RPMI8226 (cell line): ENCODE results near the gene RPH3AL.
"Not testable (repeated sequence)": the region's sequence is repeated elsewhere in the genome, so short reads cannot be mapped to it uniquely, and the experiment has no call there.

Experiments
- DNase-seq: peaks from one replicate; pipeline ENCODE4 v3.0.0-alpha.2; 2015

Gene RPH3AL

DNA sequence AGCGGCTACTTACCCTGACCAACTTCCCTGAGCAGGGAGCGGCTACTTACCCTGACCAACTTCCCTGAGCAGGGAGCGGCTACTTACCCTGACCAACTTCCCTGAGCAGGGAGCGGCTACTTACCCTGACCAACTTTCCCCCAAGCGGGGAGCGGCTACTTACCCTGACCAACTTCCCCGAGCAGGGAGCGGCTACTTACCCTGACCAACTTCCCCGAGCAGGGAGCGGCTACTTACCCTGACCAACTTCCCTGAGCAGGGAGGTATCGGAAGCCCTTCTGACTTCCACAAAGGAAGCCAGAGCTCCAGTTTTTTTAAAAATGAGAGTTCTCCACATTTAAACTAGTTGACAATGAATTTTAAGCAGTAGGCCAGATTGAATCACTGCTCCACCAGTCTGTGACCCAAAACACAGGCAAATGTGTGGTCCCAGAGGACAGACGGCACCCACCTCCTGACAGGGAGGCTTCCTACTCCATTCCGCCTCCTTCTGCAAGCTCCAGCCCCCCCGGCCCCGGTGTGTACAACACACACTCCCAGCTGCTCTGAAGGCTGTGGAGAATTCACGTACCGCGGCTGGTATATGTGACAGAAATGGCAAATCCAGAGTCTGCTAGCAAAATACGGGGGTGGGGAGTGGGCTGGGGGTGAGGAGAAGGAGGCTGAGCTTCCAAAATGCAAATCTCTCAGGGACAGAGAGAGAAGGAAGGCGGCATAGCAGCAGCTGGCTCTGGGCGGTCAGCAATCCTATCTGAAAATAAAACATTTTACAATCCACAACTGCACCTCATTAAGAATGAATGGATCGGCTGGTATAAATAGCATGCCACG lies 118.2 kb downstream of the RPH3AL start:
- DNase-seq = not testable (repeated sequence)

DNA sequence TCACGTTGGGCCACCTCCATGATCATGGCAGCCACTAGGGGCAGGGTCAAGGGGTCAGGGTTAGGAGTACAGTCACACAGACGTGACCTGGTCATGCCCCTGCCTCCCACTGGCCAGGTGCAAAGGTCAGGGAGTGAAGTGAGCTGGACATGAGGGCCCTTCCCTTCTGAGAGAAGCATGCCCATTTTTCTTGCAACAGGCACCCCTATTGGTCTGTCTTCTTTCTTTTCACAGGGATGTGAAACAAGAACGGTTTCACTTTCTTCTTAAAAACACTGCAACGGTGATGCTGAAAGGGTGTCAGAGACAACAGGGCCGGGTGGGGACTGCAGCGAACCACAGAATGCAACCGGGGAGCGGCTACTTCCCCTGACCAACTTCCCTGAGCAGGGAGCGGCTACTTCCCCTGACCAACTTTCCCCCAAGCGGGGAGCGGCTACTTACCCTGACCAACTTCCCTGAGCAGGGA lies 119.1 kb downstream of the RPH3AL start:
- peak; percentile 24 for DNase-seq

DNA sequence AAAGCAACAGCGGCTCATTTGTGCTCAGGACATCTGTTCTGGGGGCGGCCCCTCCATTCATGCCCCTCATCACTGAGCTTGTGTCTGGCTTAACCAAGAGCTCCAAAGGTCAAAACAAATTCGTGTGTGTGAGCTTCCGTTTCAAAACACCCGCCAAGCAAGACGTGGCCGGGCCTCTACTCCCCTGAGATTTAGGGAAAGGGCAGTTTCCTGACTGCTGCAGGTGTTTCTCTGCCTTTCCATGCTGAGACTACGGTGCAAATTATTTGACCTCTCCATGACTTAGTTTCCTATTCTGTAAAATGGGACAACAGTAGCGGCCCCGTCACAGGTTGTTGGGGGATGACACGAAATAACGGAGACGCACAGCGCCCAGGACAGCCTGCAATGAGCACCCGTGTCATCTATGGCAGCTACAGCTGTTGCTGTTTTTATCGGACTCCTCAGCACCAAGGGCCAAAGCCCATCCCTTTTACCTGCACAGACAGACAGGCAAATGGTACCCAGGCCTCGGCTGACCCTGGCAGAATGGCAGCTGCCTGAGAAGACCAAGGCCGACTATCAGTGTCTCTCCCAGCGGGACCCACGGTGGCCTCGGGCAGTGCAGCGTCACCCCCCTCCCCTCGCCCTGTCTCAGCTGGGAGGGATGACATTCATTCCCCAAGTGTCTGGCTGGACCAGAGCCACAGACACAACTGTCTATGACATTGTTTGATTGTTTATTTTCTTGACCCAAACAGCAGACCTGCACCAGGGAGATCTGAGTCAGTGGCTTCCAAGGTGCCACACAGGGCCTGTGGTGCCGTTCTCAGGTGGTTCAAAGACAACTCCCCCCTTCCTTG lies 120.4 kb downstream of the RPH3AL start:
- DNase-seq = no peak

DNA sequence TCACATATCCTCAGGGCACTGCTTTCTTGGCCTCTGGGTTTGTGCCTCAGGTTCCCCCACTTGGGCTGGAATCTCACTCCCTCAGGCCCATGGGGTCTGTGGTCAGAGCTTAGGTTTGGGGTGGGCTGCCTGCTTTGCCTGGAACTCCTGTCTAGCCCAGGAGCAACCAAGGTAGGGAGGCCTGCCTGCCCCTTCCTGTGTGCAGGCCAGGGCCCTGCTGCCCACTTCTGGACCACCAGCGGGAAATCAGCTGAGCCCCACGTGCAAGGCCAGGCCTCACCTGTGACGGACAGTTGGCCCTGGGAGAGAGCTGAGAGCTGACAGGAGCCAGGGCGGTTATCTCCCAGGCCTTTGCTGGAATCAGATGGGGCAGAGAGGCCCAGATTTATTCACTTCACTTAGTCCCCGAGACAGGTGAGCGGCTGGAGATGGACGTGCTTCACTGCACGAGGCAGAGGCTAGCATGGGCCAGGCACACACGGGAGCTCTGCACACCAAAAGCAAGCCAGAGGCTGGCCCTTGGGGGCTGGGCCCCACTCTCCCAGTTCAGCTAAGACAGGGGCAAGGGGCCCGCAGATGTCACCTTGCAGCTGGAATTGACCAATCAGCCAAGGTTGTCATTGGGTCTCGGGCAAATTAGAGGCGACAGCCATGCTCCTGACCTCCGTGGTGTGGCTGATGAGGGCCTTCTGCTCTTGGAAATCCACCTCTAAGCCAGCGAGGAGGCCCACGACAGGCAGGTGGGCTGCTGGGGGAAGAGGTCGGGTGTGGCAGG lies 121.2 kb downstream of the RPH3AL start:
- no peak for DNase-seq

DNA sequence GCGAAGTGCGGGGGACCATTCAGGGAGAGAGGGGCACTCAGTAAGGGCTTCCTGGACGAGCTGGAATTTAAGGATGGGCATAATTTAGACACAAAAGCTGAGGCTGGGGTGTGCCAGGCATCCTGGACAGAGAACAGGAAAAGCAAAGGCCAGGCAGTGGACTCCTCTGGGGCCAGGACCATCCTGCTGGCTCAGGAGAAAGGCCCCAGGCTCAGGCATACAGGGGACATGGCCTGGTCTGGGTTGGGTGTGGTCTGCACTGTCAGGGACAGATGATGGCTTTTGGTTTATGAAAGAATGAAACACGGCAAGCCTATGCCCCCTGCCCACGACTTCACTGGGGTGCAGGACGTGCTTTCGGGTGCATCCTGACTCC lies 122.2 kb downstream of the RPH3AL start:
- DNase-seq = no peak

DNA sequence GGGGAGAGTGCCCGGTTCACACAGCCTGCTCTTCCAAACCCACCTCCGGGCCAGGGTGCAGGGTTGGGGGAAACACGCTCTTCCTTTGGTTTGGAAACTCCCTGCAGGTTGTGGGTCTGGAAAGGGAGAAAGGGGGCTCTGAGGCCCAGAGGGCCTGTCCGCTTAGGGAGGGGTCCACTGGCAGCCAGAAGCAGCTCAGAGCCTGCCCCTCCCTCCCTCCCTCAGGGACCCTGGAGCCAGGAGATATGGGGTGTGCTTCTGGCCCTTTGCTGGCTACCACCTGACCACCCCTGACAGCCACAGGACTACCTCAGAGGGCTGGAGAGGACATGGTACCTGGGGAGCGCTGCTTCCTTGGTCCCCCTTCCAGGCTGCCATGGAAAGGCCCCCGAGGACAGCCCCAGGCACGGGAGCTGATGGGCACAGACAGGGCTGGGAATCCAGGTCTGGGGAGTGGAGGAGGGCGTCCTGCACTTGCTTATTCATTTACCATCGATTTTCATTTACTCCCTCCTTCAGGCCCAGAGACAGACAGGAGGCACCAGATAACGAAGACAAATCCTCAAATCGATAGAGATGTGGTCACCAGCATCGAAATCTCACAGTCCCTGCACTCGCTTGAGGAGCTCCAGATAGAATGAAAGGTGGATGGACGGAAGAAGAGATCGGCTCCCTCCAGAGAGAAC lies 122.8 kb downstream of the RPH3AL start:
- DNase-seq = no peak

DNA sequence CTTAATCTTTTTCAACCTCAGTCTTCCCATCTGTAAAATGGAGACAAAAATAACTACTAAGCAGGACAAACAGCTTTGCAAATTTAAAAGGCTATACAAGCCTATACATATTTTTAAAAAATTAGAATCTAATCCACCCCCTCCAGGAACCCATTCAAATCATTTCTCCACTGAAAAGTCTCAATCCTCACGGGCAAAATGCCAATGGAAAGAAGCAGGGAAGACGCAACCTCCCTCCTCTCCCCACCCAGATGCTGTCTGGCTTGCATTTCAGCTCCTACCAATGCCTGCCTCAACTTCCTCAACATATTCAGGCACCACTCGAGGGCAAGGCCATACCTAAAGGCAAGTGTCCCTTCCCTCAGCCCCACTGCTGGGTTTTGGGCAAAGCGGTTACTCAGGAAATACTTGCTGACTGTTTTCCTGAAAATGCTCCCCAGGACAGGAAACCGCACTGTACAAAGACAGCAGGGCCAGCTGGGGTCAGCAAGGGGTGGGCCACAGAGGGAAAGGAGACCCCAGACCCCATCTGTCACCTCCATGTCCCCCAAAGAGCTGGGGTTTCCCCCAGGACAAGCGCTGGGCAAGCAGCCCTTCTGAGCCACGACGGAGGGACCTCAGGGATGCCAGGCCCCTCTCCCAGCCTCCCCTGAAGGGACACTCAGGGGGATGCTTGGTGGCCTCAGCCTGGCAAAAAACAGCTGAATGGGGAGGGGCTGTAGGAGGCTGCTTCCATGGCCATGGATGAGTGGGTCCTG lies 123.5 kb downstream of the RPH3AL start:
- DNase-seq = no peak

DNA sequence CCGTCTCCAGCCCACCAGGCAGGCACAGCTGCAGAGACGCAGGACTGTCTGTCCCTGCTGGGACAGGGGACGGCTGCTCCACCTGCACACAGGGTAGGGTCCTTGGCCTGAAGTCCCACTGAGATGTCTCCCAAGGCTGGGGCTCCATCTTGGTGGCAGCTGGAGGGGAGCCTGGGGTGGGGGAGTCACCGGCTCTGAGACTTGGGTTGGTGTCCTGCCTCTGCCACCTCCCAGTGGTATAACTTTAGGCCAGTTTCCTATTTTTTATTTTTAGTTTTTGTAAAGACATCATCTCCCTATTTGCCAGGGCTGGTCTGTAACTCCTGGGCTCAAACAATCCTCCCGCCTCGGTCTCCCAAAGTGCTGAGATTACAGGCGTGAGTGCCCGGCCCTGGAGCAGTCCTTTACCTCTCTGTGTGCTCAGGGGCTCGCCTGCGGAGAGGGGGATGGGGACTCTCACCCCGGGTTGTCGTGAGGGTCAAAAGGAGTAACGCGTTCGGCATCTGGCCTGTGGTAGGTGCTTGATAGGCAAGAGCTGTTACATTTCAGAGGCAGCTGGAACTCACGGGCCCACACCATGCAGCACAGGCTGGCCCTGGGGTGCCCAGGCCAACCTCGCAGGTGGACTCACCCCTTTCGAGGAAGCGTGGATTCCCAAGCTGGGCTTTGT lies 124.5 kb downstream of the RPH3AL start:
- no peak for DNase-seq

DNA sequence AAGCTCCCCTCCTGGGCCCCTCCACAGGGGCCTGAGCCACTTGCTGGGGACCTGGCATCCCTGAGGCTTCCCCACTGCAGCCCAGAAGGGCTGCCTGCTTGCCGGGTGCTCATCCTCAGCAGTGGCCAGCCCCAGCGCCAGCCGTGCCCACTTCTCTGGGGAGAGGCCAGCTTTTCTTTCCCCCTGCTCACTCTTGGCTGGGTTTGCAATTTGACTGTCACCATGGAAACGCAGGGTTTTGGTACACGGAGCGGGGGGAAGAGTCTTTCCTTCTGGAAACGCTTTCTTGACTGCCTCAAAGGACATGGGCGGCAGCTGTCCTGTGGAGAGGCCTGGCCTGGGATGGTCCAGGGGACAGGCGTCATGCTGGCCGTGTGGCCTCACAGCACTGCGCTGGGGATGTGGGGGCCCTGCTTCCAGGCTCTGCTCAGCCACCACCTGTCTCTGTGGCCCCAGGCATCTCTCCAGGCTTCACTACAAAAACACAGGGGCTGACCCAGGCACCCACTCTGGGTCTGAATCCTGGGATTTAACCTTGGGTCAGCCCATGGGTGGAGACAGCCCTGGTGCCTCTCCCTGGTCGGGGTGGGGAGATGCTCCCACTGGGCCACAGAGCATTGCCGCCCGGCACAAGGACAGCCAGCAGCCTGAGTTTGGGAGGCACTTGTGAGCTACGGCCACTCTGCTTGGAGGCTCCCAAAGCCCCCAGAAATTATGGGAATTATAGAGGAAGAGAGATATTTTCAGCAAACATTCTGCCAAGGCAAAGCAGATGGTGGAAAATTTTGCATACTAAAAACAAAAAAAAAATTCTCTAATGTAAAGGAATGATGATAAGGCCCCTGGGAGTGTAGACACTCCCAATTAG lies 125.3 kb downstream of the RPH3AL start:
- no peak for DNase-seq

DNA sequence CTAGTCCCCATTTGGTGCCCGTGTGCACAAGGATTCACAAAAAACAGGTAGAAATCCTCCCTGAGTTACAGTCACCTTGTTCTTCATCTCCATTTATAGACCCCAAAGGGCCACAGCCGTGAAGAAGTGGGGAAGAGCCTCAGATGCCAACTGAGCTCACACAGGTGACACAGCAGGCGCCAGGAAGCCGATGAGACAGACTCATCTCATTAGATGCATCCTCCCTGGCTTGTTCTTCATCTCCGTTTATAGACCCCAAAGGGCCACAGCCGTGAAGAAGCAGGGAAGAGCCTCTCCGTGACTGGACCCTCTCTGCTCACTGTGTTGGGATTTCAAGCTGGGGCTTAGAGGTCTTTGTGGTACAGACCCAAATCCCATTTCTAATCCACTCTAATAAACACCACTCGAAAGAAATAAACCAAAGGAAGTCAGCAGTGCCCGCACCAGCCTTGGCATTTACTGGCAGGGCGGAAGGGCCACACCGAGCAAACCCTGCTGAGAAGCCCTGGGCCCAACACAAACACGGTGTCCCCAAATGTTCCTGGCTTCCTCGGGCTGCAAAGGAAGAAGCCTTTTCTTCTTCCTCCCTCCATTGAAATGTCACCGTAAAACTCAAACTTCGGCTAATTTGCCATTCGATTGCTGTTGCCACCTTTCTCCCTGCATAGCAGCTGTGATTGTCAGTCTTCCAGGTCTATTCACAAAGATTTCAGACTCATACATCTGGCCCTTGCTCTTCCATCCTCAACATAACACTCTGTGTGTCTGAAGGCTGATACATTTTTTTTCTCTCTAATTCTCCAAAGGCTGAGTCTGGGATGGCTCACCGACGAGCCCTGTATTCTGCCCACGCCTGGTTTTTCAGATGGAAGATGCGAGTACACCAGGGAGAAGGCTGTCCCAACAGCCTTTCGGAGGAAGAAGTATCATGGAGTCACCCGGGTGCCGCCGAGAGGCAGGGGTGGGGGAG lies 126.2 kb downstream of the RPH3AL start:
- DNase-seq = no peak

DNA sequence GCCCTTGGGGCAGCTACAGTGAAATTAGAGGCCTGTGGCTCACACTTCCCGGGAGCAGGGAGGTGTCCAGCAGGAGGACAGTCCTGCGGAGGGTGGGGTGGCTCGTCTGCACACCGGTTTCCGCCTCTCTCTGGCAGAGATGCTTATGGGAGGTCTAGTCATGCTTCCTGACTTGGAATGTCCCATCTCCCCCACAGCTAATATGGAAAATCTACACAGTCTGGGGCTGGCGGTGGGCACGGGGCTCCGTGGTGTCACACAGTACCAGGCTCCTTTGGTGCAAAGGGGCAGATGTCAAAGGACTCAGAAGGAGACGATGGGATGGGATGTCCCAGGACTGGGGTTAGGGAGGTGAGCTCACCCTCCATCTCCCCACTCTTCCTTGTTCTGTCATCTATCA lies 127.1 kb downstream of the RPH3AL start:
- no peak for DNase-seq

DNA sequence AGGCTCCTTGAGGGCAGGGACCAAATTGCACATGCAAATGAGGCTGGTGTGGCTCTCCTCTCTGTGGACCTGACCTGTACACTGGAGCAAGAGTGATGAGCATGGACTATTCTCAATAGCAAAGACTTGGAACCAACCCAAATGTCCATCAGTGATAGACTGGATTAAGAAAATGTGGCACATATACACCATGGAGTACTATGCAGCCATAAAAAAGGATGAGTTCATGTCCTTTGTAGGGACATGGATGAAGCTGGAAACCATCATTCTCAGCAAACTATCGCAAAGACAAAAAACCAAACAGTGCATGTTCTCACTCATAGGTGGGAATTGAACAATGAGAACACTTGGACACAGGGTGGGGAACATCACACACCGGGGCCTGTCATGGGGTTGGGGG lies 128.0 kb downstream of the RPH3AL start:
- not testable (repeated sequence) for DNase-seq

DNA sequence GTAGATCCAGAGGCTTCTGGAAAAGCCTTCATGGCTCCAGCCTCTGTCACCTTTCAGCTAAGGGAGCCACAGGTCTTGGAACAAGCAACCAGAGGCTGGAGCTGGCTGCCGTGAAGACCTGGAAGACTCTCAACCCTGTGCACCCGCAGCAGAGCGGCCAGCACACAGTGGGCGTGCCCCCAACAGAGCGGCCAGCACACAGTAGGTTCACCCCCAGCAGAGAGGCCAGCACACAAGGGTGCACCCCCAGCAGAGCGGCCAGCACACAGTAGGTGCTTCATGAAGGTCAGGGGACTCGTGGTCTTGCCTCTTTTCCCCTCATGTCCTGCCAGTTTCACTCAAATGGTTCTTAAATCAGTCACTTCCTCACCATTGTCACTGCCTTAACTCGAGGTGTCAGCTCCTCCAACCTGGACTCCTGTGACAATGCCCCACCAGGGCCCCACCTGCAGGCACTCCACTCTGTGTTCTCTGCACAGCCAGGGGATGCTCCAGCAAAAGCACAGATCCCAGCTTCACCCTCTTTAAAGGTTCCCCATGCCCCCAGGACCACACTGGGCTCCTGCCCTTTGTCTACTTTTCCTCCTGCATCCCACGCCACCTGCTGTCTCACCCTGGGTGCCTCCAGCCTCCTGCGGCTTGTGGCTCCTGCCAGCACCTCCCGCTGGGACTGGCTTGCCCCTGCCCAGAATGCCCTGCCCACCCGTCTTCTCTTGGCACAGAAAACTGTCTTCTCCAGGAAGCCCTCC lies 128.7 kb downstream of the RPH3AL start:
- no peak for DNase-seq

DNA sequence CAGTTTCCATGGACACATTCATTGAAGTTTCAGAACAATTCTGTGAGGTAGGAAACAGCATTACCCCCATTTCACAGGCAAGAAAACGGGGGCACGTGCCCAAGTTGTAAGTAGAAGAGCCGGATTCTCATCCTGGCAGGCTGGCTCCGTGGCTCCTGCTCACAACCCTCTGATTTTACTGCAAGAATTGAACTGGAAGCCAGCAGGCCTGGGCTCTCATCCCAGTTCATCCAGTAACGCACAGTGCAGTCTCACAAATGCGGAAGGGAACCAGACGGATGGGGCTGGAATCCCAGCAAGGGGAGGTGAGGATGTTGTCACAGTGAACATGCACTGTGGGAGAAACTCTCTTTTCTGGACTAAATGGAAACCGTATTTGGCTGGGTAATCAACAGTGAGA lies 130.4 kb downstream of the RPH3AL start:
- no peak for DNase-seq

DNA sequence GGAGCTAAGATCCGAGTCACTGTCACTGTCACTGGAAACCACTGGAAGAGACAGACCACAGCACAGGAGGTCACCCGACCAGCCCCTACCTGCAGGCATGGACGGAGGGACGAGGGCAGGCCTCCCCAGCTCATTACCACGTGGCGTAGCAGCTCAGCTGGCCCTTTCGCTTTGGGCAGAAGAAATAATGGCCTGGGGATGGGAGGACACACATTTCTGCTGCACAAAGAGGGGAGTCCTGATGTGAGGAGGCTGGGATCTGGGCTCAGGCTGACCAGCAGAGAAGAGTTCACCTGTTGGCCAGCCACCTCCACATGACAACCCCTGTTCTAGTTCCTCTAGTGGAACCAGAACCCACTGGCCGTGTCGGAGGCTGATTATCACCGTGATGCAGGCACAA lies 132.9 kb downstream of the RPH3AL start:
- no peak for DNase-seq

DNA sequence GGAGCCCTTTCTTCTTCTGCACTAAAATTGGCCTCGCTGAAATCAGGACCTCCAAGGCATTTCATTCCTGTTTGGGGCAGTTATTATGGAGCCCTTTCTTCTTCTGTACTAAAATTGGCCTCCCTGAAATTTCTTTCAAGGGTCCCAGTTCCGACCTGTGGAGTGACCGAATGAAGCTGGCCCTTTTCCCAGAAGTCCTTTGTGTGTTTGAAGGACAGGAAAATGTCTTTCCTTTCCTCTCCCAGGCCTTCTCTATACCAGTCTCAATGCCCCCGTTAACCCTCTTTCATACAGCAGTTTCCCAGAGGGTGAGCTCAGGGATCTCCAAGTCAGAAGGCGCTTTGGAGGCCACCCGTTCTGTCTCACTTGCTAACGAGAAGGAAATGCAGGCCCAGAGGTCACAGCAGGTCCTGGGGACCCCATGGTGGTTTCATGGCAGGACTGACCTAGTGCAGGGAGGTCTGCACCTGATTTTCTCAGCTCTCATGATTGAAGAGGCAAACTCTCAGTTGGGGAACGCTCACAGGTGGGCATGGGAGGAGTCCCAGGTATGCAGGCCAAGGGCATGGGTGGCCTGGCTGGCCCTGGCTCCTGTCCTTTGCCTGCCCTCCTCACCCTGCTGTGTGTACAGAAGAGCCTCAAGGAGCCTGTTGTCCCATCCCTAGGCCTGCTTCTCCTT lies 134.0 kb downstream of the RPH3AL start:
- DNase-seq = no peak

DNA sequence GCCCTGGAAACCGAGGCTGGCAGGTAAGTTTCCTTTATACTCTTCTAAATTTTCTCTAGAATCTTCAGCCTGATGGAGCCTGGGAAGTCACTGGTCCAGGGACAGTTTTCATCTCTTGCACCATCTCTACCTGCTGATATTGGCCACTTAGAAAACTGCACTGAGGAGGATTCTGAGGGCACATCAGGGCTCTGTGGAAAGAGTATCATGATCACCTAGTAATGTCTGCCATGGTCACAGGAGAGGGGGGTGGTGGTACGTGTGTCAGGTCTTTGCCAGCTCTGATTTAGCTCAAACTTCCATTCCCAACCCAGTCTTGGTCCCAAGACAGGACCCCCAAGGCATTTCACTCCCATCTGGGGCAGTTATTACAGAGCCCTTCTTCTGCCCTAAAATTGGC lies 136.0 kb downstream of the RPH3AL start:
- DNase-seq = no peak
